Smooth muscle cell (in vitro differentiated cells): Measurements from ENCODE around the gene LRP10. TPM values are rescaled to one million over a fixed set of nuclear protein-coding genes. Genes with fewer than 3 reads are reported as not detected.
"Not testable (repeated sequence)": the region's sequence is repeated elsewhere in the genome, so short reads cannot be mapped to it uniquely, and the experiment has no call there.

ENCODE experiments used
- DNase-seq: peaks from one replicate; lab custom pipeline; 2025; ENCODE audit not compliant: unreplicated experiment; lab: John Stamatoyannopoulos, UW
- H2AFZ ChIP-seq: fragments of 200-600 bp; sonication (generic); 2 replicates; pipeline ENCODE4 v1.6.0; 2016; ENCODE audit warnings: antibody characterized with exemption, low read depth, mild to moderate bottlenecking
- H3F3A ChIP-seq: fragments of 200-600 bp; sonication (generic); 2 replicates; pipeline ENCODE4 v1.6.0; 2017; ENCODE audit warnings: antibody characterized with exemption, low read depth
- H3K27ac ChIP-seq: fragments of 200-600 bp; sonication (generic); 2 replicates; pipeline ENCODE4 v1.5.1; 2016; ENCODE audit warnings: low read depth, mild to moderate bottlenecking
- H3K27me3 ChIP-seq: fragments of 200-600 bp; sonication (generic); 2 replicates; pipeline ENCODE4 v1.6.1; 2016; ENCODE audit warnings: low read depth, mild to moderate bottlenecking
- H3K36me3 ChIP-seq: fragments of 200-600 bp; sonication (generic); 2 replicates; pipeline ENCODE4 v1.5.1; 2016; ENCODE audit warnings: low read depth
- H3K4me1 ChIP-seq: fragments of 200-600 bp; sonication (generic); 2 replicates; pipeline ENCODE4 v1.5.1; 2016; ENCODE audit warnings: low read depth
- H3K4me2 ChIP-seq: fragments of 200-600 bp; sonication (generic); 2 replicates; pipeline ENCODE4 v1.6.0; 2016; ENCODE audit warnings: mild to moderate bottlenecking
- H3K4me3 ChIP-seq: fragments of 200-600 bp; sonication (generic); 2 replicates; pipeline ENCODE4 v1.5.1; 2016; ENCODE audit warnings: mild to moderate bottlenecking
- H3K79me2 ChIP-seq: fragments of 200-600 bp; sonication (generic); 2 replicates; pipeline ENCODE4 v1.6.0; 2016; ENCODE audit warnings: low read depth, mild to moderate bottlenecking
- H3K9ac ChIP-seq: fragments of 200-600 bp; sonication (generic); 2 replicates; pipeline ENCODE4 v1.6.0; 2016; ENCODE audit warnings: low read depth
- H3K9me3 ChIP-seq: fragments of 200-600 bp; sonication (generic); replicated peaks from 2 replicates; pipeline ENCODE4 v1.5.1; 2016; ENCODE audit warnings: low read depth
- H4K20me1 ChIP-seq: fragments of 200-600 bp; sonication (generic); 2 replicates; pipeline ENCODE4 v1.6.0; 2016; ENCODE audit warnings: low read depth
- CTCF ChIP-seq: fragments of 200-600 bp; sonication (generic); IDR thresholded peaks from 2 replicates; pipeline ENCODE4 v1.5.1; 2017; ENCODE audit warnings: borderline replicate concordance, mild to moderate bottlenecking, antibody characterized with exemption; ENCODE audit not compliant: insufficient read depth, poor library complexity, severe bottlenecking
- WGBS: methylation state at CpG from one replicate; pipeline ENCODE4 v1.1.7; 2016; ENCODE audit warnings: low lambda C conversion rate; 5-methylcytosine and 5-hydroxymethylcytosine counted together
- polyA plus RNA-seq: library from polyadenylated mRNA; unstranded; fragments of >200 nt; fragmentation: Nextera tagmentation; extraction: Ambion mirVana; gene quantifications from 2 replicates; pipeline ENCODE4 v1.2.1, GENCODE V29; 2016
- total RNA-seq: library from RNA; depleted of rRNA; stranded (reverse); fragments of >200 nt; gene quantifications from 2 replicates; pipeline ENCODE4 v1.2.3, GENCODE V29; 2014

Gene LRP10
- total and polyA plus RNA-seq, 2 experiments from 2014 or later = 38.8 to 87.1 TPM

GRCh38 chr14:22856428-22856827 is 15.1 kb upstream of the LRP10 start:
- WGBS = 97% methylated on average over 5 of the region's 5 CpGs
- Histone ChIP-seq H3K4me1 (peaks cover 4% of the 10 kb centered on the region), H3K4me3 (no peak overlapping the region), H3K27ac (no peak overlapping the region), H3K79me2 (no peaks in the 10 kb centered on the region), H3F3A (peaks cover 5% of the 10 kb centered on the region), H3K9ac (no peak overlapping the region), H3K36me3 (no peaks in the 10 kb centered on the region), H3K27me3 (no peaks in the 10 kb centered on the region), H2AFZ (no peak overlapping the region), H4K20me1 (no peaks in the 10 kb centered on the region), H3K4me2 (no peak overlapping the region), H3K9me3 (no peaks in the 10 kb centered on the region)
- no peak for DNase-seq
- no peak for TF ChIP-seq CTCF

- H3K27me3 ChIP-seq, H3K4me3 ChIP-seq, H2AFZ ChIP-seq, H3K4me2 ChIP-seq, H3K9ac ChIP-seq, H3K79me2 ChIP-seq, H4K20me1 ChIP-seq, H3K36me3 ChIP-seq, DNase-seq, H3K27ac ChIP-seq, H3K9me3 ChIP-seq, H3K4me1 ChIP-seq, H3F3A ChIP-seq: not testable (repeated sequence)
- WGBS = 92% methylated on average over 3 of the region's 3 CpGs
Observed at GRCh38 chr14:22860377-22860776, 11.2 kb upstream of the LRP10 start.

- Histone ChIP-seq H3K79me2 (no peaks in the 10 kb centered on the region), H3K27me3 (no peaks in the 10 kb centered on the region), H2AFZ (no peak overlapping the region), H3K27ac (no peak overlapping the region), H4K20me1 (no peaks in the 10 kb centered on the region), H3K9ac (no peak overlapping the region), H3K36me3 (no peaks in the 10 kb centered on the region), H3K4me1 (no peaks in the 10 kb centered on the region), H3K4me3 (no peak overlapping the region), H3K9me3 (no peaks in the 10 kb centered on the region), H3F3A (no peaks in the 10 kb centered on the region), H3K4me2 (no peak overlapping the region)
- DNase-seq = no peak
- TF ChIP-seq CTCF = no peak
Observed at GRCh38 chr14:22861651-22862050, 9.9 kb upstream of the LRP10 start.

GRCh38 chr14:22864979-22865378 is 6.6 kb upstream of the LRP10 start:
- no peak overlapping the region for H3K4me3 ChIP-seq
- no peaks in the 10 kb centered on the region for H4K20me1 ChIP-seq
- H3K27me3 ChIP-seq = no peaks in the 10 kb centered on the region
- 88% methylated on average over 4 of the region's 4 CpGs for WGBS
- no peak overlapping the region for H3K4me2 ChIP-seq
- TF ChIP-seq CTCF = no peak
- no peak for DNase-seq
- no peaks in the 10 kb centered on the region for H3K9me3 ChIP-seq
- no peaks in the 10 kb centered on the region for H3F3A ChIP-seq
- no peak overlapping the region for H3K27ac ChIP-seq
- H3K4me1 ChIP-seq = no peaks in the 10 kb centered on the region
- H3K9ac ChIP-seq = no peak overlapping the region
- no peaks in the 10 kb centered on the region for H3K79me2 ChIP-seq
- H3K36me3 ChIP-seq = no peaks in the 10 kb centered on the region
- no peak overlapping the region for H2AFZ ChIP-seq
